ENCODE results near the gene ZNRF3. TPM values are rescaled to one million over a fixed set of nuclear protein-coding genes. Genes with fewer than 3 reads are reported as not detected.
A peak's percentile ranks its signal among the peaks of the same experiment; 100 is the strongest.

The ZNRF3 gene
- total RNA-seq, 2 donors from 2014 or later: 7.8 to 8.6 TPM

GRCh38 chr22:28951530-28951929 lies 68.2 kb downstream of the ZNRF3 start:
- intact Hi-C loops (cut with DNase I): no loop called here
- WGBS, 2 donors: 94 to 98% methylated on average over 6 to 7 of the region's 7 CpGs
- Histone ChIP-seq H3K36me3 (replicated peaks in 1 of 2; ENCODE audit: insufficient read depth in 1 of 2, low read depth in 2 of 2) (no peaks in the 10 kb centered on the region), H3K4me3 (no peak overlapping the region), H3K27me3 (no peaks in the 10 kb centered on the region), H3K9me3 (no peaks in the 10 kb centered on the region), H3K4me1 (peaks cover 31% of the 10 kb centered on the region), H3K27ac (peak overlapping the region in 3 of 4 donors; percentile 44 to 50 (median 46))
- no peak for DNase-seq
- ATAC-seq: no peak
- no peak for TF ChIP-seq CTCF (IDR thresholded peaks at IDR 0.05)
- no peak for TF ChIP-seq POLR2A (IDR thresholded peaks at IDR 0.05)

GRCh38 chr22:28951969-28952521 lies 68.7 kb downstream of the ZNRF3 start:
- no peaks in the 10 kb centered on the region for H3K27me3 ChIP-seq
- peak in 2 of 7 experiments; percentile 21 to 25 for TF ChIP-seq CTCF (IDR thresholded peaks at IDR 0.05)
- TF ChIP-seq POLR2A (IDR thresholded peaks at IDR 0.05): no peak
- 67 to 72% methylated on average over 8 of the region's 8 CpGs for WGBS, 2 donors
- H3K4me1 ChIP-seq: peaks cover 31% of the 10 kb centered on the region
- DNase-seq (peak in 3 of 4 donors; percentile 32 to 34 (median 33)), ATAC-seq (peak; percentile 45)
- no peaks in the 10 kb centered on the region for H3K9me3 ChIP-seq
- H3K36me3 ChIP-seq (replicated peaks in 1 of 2; ENCODE audit: insufficient read depth in 1 of 2, low read depth in 2 of 2): no peaks in the 10 kb centered on the region
- no peak overlapping the region for H3K4me3 ChIP-seq
- intact Hi-C loops (cut with DNase I): no loop called here
- H3K27ac ChIP-seq: peak overlapping the region in 3 of 4 donors; percentile 44 to 50 (median 46)

- TF ChIP-seq POLR2A (IDR thresholded peaks at IDR 0.05): no peak
- no peak for TF ChIP-seq CTCF (IDR thresholded peaks at IDR 0.05)
Observed at GRCh38 chr22:28952857-28953256, 69.5 kb downstream of the ZNRF3 start.

GRCh38 chr22:28953403-28953802 lies 70.0 kb downstream of the ZNRF3 start:
- no peaks in the 10 kb centered on the region for H3K27me3 ChIP-seq
- WGBS, 2 donors: 60 to 67% methylated on average over 2 of the region's 2 CpGs
- no peaks in the 10 kb centered on the region for H3K9me3 ChIP-seq
- no peak overlapping the region for H3K4me3 ChIP-seq
- TF ChIP-seq POLR2A (IDR thresholded peaks at IDR 0.05) (no peak), CTCF (IDR thresholded peaks at IDR 0.05) (no peak)
- H3K36me3 ChIP-seq (replicated peaks in 1 of 2; ENCODE audit: insufficient read depth in 1 of 2, low read depth in 2 of 2): no peaks in the 10 kb centered on the region
- no peak for DNase-seq
- peak overlapping the region in 3 of 4 donors; percentile 11 to 44 (median 37) for H3K27ac ChIP-seq
- H3K4me1 ChIP-seq: peaks cover 27% of the 10 kb centered on the region
- ATAC-seq: no peak
- intact Hi-C loops (cut with DNase I): no loop called here

More at GRCh38 chr22:28952857-28953256, 69.5 kb downstream of the ZNRF3 start:
- DNase-seq (no peak), ATAC-seq (no peak)
- no peak overlapping the region for H3K4me3 ChIP-seq
- H3K36me3 ChIP-seq (replicated peaks in 1 of 2; ENCODE audit: insufficient read depth in 1 of 2, low read depth in 2 of 2): no peaks in the 10 kb centered on the region
- no peaks in the 10 kb centered on the region for H3K9me3 ChIP-seq
- peaks cover 31% of the 10 kb centered on the region for H3K4me1 ChIP-seq
- WGBS, 2 donors: 52 to 59% methylated on average over 2 of the region's 2 CpGs
- H3K27me3 ChIP-seq: no peaks in the 10 kb centered on the region
- H3K27ac ChIP-seq: peak overlapping the region in 3 of 4 donors; percentile 11 to 44 (median 37)
- intact Hi-C loops (cut with DNase I): no loop called here

All from body of pancreas (tissue), 4 donors.